Measurements from ENCODE around the gene ZNF598.

DNA sequence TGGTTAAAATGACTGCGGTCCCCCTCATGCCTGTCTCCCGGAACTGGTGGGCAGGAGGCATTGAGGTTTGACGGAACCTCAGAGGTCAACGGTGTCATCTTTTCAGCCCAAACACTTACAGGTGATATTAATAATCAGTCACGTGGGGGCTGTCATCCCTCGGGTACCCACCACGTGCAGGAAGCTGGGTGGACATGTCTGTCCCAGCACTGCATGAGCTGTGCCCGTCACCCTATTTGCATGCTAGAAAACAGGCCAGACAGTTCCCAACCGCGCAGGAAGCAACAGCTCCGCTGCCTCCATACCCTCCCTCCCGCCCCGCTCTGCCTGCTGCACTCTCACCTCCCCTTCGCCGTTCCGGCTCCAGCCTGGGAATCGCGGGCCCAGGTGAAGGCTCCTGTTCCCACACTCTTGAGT lies 18.5 kb downstream of the ZNF598 start:
- TF ChIP-seq CTCF (IDR thresholded peaks at IDR 0.05 in 2 of 3, conservative IDR thresholded peaks at IDR 0.05 in 1 of 3; ENCODE audit: borderline replicate concordance in 1 of 3, insufficient read depth in 1 of 3, low read depth in 2 of 3, low read length in 2 of 3), result no peak
- no peak for TF ChIP-seq POLR2A (IDR thresholded peaks at IDR 0.05; ENCODE audit: borderline replicate concordance, extremely low read depth, insufficient read depth, insufficient read length)
- TF ChIP-seq, protein P1, sequence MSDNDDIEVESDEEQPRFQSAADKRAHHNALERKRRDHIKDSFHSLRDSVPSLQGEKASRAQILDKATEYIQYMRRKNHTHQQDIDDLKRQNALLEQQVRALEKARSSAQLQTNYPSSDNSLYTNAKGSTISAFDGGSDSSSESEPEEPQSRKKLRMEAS (IDR thresholded peaks at IDR 0.05), result no peak
- no peak for TF ChIP-seq POLR2AphosphoS5 (IDR thresholded peaks at IDR 0.05; ENCODE audit: low read depth, low read length)
- no peak for TF ChIP-seq EZH2 (IDR thresholded peaks at IDR 0.05)
